HG02970 (cell line): ENCODE results near the gene CBFA2T2.
"Not testable (repeated sequence)": the region's sequence is repeated elsewhere in the genome, so short reads cannot be mapped to it uniquely, and the experiment has no call there.

Experiments
- ATAC-seq: cut with Tn5 transposase; IDR thresholded peaks from one replicate; pipeline ENCODE4 v1.9.1; 2021; ENCODE audit warnings: mild to moderate bottlenecking, moderate library complexity, moderate number of reproducible peaks; ENCODE audit not compliant: unreplicated experiment, low FRiP score

CBFA2T2 gene

GRCh38 chr20:33490023-33490933 lies at the start of gene CBFA2T2:
Gene CBFA2T2, plus strand, starts transcription at chr20:33490096. Its CDS starts 172 bp downstream, at chr20:33490268.
- peak; percentile 13 for ATAC-seq

GRCh38 chr20:33440562-33440961 lies 49.3 kb upstream of the CBFA2T2 start:
- not testable (repeated sequence) for ATAC-seq

GRCh38 chr20:33441142-33441955 lies 48.5 kb upstream of the CBFA2T2 start:
- no peak for ATAC-seq

GRCh38 chr20:33442136-33443005 lies 47.5 kb upstream of the CBFA2T2 start:
- ATAC-seq = no peak

GRCh38 chr20:33443006-33443511 lies 46.8 kb upstream of the CBFA2T2 start:
- ATAC-seq = no peak

- no peak for ATAC-seq
These were observed 46.2 kb upstream of the CBFA2T2 start, which contains the start of gene SNTA1 for GRCh38 chr20:33443512-33444239. Gene SNTA1, minus strand, starts transcription at chr20:33443763. Its CDS starts 143 bp downstream, at chr20:33443620.

- no peak for ATAC-seq
These were observed 44.9 kb upstream of the CBFA2T2 start for GRCh38 chr20:33444797-33445560.

GRCh38 chr20:33445881-33446625 lies 43.8 kb upstream of the CBFA2T2 start:
- no peak for ATAC-seq

GRCh38 chr20:33450867-33451266 lies 39.0 kb upstream of the CBFA2T2 start:
- no peak for ATAC-seq

- not testable (repeated sequence) for ATAC-seq
These were observed 32.8 kb upstream of the CBFA2T2 start for GRCh38 chr20:33456916-33457642.

- no peak for ATAC-seq
These were observed 30.3 kb upstream of the CBFA2T2 start for GRCh38 chr20:33459599-33459998.

- no peak for ATAC-seq
These were observed 29.2 kb upstream of the CBFA2T2 start for GRCh38 chr20:33460711-33461110.

- ATAC-seq = no peak
These were observed 26.4 kb upstream of the CBFA2T2 start for GRCh38 chr20:33463332-33464101.

- not testable (repeated sequence) for ATAC-seq
These were observed 25.1 kb upstream of the CBFA2T2 start for GRCh38 chr20:33464759-33465158.

GRCh38 chr20:33465481-33466302 lies 24.2 kb upstream of the CBFA2T2 start:
- no peak for ATAC-seq

GRCh38 chr20:33466303-33466646 lies 23.6 kb upstream of the CBFA2T2 start:
- ATAC-seq = no peak
